ENCODE results near the gene RBM14. TPM values are rescaled to one million over a fixed set of nuclear protein-coding genes. Genes with fewer than 3 reads are reported as not detected.
"Not testable (repeated sequence)": the region's sequence is repeated elsewhere in the genome, so short reads cannot be mapped to it uniquely, and the experiment has no call there.

The RBM14 gene
- total RNA-seq, 2 donors from 2014 or later = 90.0 to 110 TPM

GRCh38 chr11:66600631-66601233, 15.7 kb upstream of the RBM14 start:
- Histone ChIP-seq H3K27ac (ENCODE audit: low read depth, low read length) (no peak overlapping the region), H3K4me1 (ENCODE audit: control insufficient read depth, insufficient read depth, low read length) (no peaks in the 10 kb centered on the region), H3K9ac (ENCODE audit: extremely low read depth, low read length, poor library complexity, severe bottlenecking) (no peak overlapping the region), H3K9me3 (ENCODE audit: control insufficient read depth, low read length) (no peaks in the 10 kb centered on the region), H3K4me3 (ENCODE audit: low read length) (no peak overlapping the region), H3K27me3 (ENCODE audit: control insufficient read depth, insufficient read depth, low read length, poor library complexity, severe bottlenecking) (no peaks in the 10 kb centered on the region), H3K36me3 (ENCODE audit: control insufficient read depth, insufficient read depth, low read length) (peaks cover 32% of the 10 kb centered on the region)
- TF ChIP-seq, protein P1, sequence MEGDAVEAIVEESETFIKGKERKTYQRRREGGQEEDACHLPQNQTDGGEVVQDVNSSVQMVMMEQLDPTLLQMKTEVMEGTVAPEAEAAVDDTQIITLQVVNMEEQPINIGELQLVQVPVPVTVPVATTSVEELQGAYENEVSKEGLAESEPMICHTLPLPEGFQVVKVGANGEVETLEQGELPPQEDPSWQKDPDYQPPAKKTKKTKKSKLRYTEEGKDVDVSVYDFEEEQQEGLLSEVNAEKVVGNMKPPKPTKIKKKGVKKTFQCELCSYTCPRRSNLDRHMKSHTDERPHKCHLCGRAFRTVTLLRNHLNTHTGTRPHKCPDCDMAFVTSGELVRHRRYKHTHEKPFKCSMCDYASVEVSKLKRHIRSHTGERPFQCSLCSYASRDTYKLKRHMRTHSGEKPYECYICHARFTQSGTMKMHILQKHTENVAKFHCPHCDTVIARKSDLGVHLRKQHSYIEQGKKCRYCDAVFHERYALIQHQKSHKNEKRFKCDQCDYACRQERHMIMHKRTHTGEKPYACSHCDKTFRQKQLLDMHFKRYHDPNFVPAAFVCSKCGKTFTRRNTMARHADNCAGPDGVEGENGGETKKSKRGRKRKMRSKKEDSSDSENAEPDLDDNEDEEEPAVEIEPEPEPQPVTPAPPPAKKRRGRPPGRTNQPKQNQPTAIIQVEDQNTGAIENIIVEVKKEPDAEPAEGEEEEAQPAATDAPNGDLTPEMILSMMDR (conservative IDR thresholded peaks at IDR 0.05) = no peak
- Mint-ChIP-seq H3K27ac (peak overlapping the region; percentile 72), H3K36me3 (ENCODE audit: low read depth) (peaks cover 60% of the 10 kb centered on the region), H3K9me3 (no peaks in the 10 kb centered on the region), H3K4me1 (no peaks in the 10 kb centered on the region), H3K27me3 (ENCODE audit: insufficient read depth) (no peaks in the 10 kb centered on the region), H3K4me3 (no peak overlapping the region)
- 92% methylated on average over 2 to 4 of the region's 4 CpGs for WGBS, 2 experiments (ENCODE audit: insufficient coverage in 1 of 2, insufficient read length in 1 of 2)
- DNase-seq = no peak

GRCh38 chr11:66603072-66603471, 13.4 kb upstream of the RBM14 start:
- DNase-seq = no peak
- Mint-ChIP-seq H3K4me1 (no peaks in the 10 kb centered on the region), H3K27ac (no peak overlapping the region), H3K4me3 (no peak overlapping the region), H3K9me3 (no peaks in the 10 kb centered on the region), H3K36me3 (ENCODE audit: low read depth) (peaks cover 66% of the 10 kb centered on the region), H3K27me3 (ENCODE audit: insufficient read depth) (no peaks in the 10 kb centered on the region)
- no peaks in the 10 kb centered on the region for H3K27me3 ChIP-seq (ENCODE audit: control insufficient read depth, insufficient read depth, low read length, poor library complexity, severe bottlenecking)
- no peak overlapping the region for H3K9ac ChIP-seq (ENCODE audit: extremely low read depth, low read length, poor library complexity, severe bottlenecking)
- no peaks in the 10 kb centered on the region for H3K4me1 ChIP-seq (ENCODE audit: control insufficient read depth, insufficient read depth, low read length)
- TF ChIP-seq, protein P1 (conservative IDR thresholded peaks at IDR 0.05) = no peak
- peaks cover 31% of the 10 kb centered on the region for H3K36me3 ChIP-seq (ENCODE audit: control insufficient read depth, insufficient read depth, low read length)
- no peak overlapping the region for H3K27ac ChIP-seq (ENCODE audit: low read depth, low read length)
- 81 to 86% methylated on average over 5 to 6 of the region's 6 CpGs for WGBS, 2 experiments (ENCODE audit: insufficient coverage in 1 of 2, insufficient read length in 1 of 2)
- H3K9me3 ChIP-seq (ENCODE audit: control insufficient read depth, low read length) = no peaks in the 10 kb centered on the region
- no peak overlapping the region for H3K4me3 ChIP-seq (ENCODE audit: low read length)

GRCh38 chr11:66604155-66604554, 12.3 kb upstream of the RBM14 start:
- Histone ChIP-seq H3K9me3 (ENCODE audit: control insufficient read depth, low read length) (no peaks in the 10 kb centered on the region), H3K4me3 (ENCODE audit: low read length) (no peak overlapping the region), H3K36me3 (ENCODE audit: control insufficient read depth, insufficient read depth, low read length) (peaks cover 31% of the 10 kb centered on the region), H3K27me3 (ENCODE audit: control insufficient read depth, insufficient read depth, low read length, poor library complexity, severe bottlenecking) (no peaks in the 10 kb centered on the region), H3K9ac (ENCODE audit: extremely low read depth, low read length, poor library complexity, severe bottlenecking) (no peak overlapping the region), H3K27ac (ENCODE audit: low read depth, low read length) (no peak overlapping the region), H3K4me1 (ENCODE audit: control insufficient read depth, insufficient read depth, low read length) (no peaks in the 10 kb centered on the region)
- no peak for DNase-seq
- Mint-ChIP-seq H3K4me3 (no peak overlapping the region), H3K27ac (no peak overlapping the region), H3K9me3 (no peaks in the 10 kb centered on the region), H3K4me1 (no peaks in the 10 kb centered on the region), H3K36me3 (ENCODE audit: low read depth) (peaks cover 65% of the 10 kb centered on the region), H3K27me3 (ENCODE audit: insufficient read depth) (no peaks in the 10 kb centered on the region)
- 88 to 95% methylated on average over 5 of the region's 5 CpGs for WGBS, 2 experiments (ENCODE audit: insufficient coverage in 1 of 2, insufficient read length in 1 of 2)
- TF ChIP-seq, protein P1 (conservative IDR thresholded peaks at IDR 0.05) = no peak

DNA sequence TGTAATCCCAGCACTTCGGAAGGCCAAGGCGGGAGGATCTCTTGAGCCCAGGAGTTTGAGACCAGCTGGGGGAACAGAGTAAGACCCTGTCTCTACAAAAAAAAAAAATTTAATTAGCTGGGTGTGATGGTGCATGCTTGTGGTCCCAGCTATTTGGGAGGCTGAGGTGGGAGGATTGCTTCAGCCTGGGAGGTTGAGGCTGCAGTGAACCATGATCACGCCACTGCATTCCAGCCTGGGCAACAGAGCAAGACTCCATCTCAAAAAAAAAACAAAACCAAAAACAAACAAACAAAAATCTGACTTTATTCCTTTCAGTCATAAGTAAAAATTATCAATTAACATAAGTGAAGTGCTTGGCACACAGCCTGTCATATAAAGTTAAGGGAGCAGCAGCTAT, 9.8 kb upstream of the RBM14 start:
- WGBS, 2 experiments (ENCODE audit: insufficient coverage in 1 of 2, insufficient read length in 1 of 2) = 93 to 100% methylated on average over 2 to 3 of the region's 3 CpGs
- DNase-seq; H3K4me1 ChIP-seq (ENCODE audit: control insufficient read depth, insufficient read depth, low read length); H3K9me3 ChIP-seq (ENCODE audit: control insufficient read depth, low read length); H3K4me3 Mint-ChIP-seq; H3K27me3 Mint-ChIP-seq (ENCODE audit: insufficient read depth); H3K4me3 ChIP-seq (ENCODE audit: low read length); H3K9me3 Mint-ChIP-seq; H3K27ac Mint-ChIP-seq; H3K9ac ChIP-seq (ENCODE audit: extremely low read depth, low read length, poor library complexity, severe bottlenecking); H3K27me3 ChIP-seq (ENCODE audit: control insufficient read depth, insufficient read depth, low read length, poor library complexity, severe bottlenecking); H3K4me1 Mint-ChIP-seq; H3K27ac ChIP-seq (ENCODE audit: low read depth, low read length): not testable (repeated sequence)
- peaks cover 49% of the 10 kb centered on the region for H3K36me3 Mint-ChIP-seq (ENCODE audit: low read depth)
- H3K36me3 ChIP-seq (ENCODE audit: control insufficient read depth, insufficient read depth, low read length) = peaks cover 23% of the 10 kb centered on the region

Measured in endodermal cell (in vitro differentiated cells).